ENCODE results near the gene PLA2G15.

DNA sequence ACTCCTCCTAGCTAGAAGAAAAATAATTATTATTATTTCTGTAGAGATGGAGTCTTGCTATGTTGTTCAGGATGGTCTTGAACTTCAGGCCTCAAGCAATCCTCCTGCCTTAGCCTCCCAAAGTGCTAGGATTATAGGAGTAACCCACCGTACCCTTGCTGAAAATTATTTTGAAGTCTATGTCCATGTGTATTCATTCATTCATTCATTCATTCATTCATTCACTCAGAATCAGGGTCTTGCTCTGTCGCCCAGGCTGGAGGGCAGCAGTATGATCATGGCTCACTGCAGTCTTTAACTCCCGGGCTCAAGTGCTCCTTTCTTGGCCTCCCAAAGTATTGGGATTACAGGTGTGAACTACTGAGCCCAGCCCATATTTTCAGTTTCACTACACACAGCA is 61.5 kb downstream of the PLA2G15 start:
- TF ChIP-seq, protein P1, sequence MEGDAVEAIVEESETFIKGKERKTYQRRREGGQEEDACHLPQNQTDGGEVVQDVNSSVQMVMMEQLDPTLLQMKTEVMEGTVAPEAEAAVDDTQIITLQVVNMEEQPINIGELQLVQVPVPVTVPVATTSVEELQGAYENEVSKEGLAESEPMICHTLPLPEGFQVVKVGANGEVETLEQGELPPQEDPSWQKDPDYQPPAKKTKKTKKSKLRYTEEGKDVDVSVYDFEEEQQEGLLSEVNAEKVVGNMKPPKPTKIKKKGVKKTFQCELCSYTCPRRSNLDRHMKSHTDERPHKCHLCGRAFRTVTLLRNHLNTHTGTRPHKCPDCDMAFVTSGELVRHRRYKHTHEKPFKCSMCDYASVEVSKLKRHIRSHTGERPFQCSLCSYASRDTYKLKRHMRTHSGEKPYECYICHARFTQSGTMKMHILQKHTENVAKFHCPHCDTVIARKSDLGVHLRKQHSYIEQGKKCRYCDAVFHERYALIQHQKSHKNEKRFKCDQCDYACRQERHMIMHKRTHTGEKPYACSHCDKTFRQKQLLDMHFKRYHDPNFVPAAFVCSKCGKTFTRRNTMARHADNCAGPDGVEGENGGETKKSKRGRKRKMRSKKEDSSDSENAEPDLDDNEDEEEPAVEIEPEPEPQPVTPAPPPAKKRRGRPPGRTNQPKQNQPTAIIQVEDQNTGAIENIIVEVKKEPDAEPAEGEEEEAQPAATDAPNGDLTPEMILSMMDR (IDR thresholded peaks at IDR 0.05; ENCODE audit: insufficient read depth, low read length, poor library complexity, severe bottlenecking), result no peak
- TF ChIP-seq EZH2phosphoT487 (conservative IDR thresholded peaks at IDR 0.05; ENCODE audit: low read length), result no peak
